Loucy (cell line): ENCODE measurements around the gene NARS2.

Experiments used
- H2AFZ ChIP-seq: fragments of 200-600 bp; sonication (generic); 2 replicates; pipeline ENCODE4 v1.6.0; 2016; ENCODE audit warnings: antibody characterized with exemption, mild to moderate bottlenecking, low read length, moderate library complexity
- H3F3A ChIP-seq: fragments of 200-600 bp; 2 replicates; pipeline ENCODE4 v1.6.0; 2016; ENCODE audit warnings: antibody characterized with exemption, low read depth, mild to moderate bottlenecking
- H3K27me3 ChIP-seq: fragments of 200-600 bp; sonication (generic); 2 replicates; pipeline ENCODE4 v1.6.1; 2014; ENCODE audit warnings: low read length, mild to moderate bottlenecking; ENCODE audit not compliant: insufficient read depth, poor library complexity, severe bottlenecking
- H3K36me3 ChIP-seq: fragments of 200-600 bp; sonication (generic); 2 replicates; pipeline ENCODE4 v1.6.1; 2016; ENCODE audit warnings: low read length; ENCODE audit not compliant: insufficient read depth
- H3K4me1 ChIP-seq: fragments of 200-600 bp; sonication (generic); 2 replicates; pipeline ENCODE4 v1.5.1; 2014; ENCODE audit warnings: low read length, mild to moderate bottlenecking; ENCODE audit not compliant: insufficient read depth, poor library complexity, severe bottlenecking
- H3K4me2 ChIP-seq: fragments of 200-600 bp; sonication (generic); 2 replicates; pipeline ENCODE4 v1.6.0; 2014; ENCODE audit warnings: antibody characterized with exemption, low read length, low read depth, mild to moderate bottlenecking; ENCODE audit not compliant: poor library complexity, severe bottlenecking
- H3K4me3 ChIP-seq: fragments of 200-600 bp; sonication (generic); 2 replicates; pipeline ENCODE4 v1.5.1; 2014; ENCODE audit warnings: low read length, mild to moderate bottlenecking, mixed read lengths; ENCODE audit not compliant: poor library complexity, severe bottlenecking
- H3K79me2 ChIP-seq: fragments of 200-600 bp; sonication (generic); 2 replicates; pipeline ENCODE4 v1.6.1; 2014; ENCODE audit warnings: low read length; ENCODE audit not compliant: insufficient read depth
- H3K9ac ChIP-seq: fragments of 200-600 bp; sonication (generic); 2 replicates; pipeline ENCODE4 v1.6.0; 2014; ENCODE audit warnings: mild to moderate bottlenecking, low read depth, low read length, moderate library complexity; ENCODE audit not compliant: poor library complexity, severe bottlenecking
- H3K9me2 ChIP-seq: fragments of 200-600 bp; sonication (generic); replicated peaks from 2 replicates; pipeline ENCODE4 v1.6.1; 2016; ENCODE audit warnings: low read depth, low read length, mixed read lengths
- H3K9me3 ChIP-seq: fragments of 200-600 bp; sonication (generic); 2 replicates; pipeline ENCODE4 v1.6.1; 2014; ENCODE audit warnings: mild to moderate bottlenecking, antibody characterized with exemption, low read length, low read depth; ENCODE audit not compliant: insufficient read depth
- H4K20me1 ChIP-seq: fragments of 200-600 bp; sonication (generic); 2 replicates; pipeline ENCODE4 v1.6.0; 2014; ENCODE audit warnings: antibody characterized with exemption, low read length, mild to moderate bottlenecking; ENCODE audit not compliant: insufficient read depth, poor library complexity, severe bottlenecking
- CTCF ChIP-seq: fragments of 200-600 bp; sonication (generic); conservative IDR thresholded peaks from 2 replicates; pipeline ENCODE4 v1.5.1; 2014; ENCODE audit warnings: mild to moderate bottlenecking, antibody characterized with exemption, low read length
- EZH2phosphoT487 ChIP-seq: fragments of 200-600 bp; IDR thresholded peaks from 2 replicates; pipeline ENCODE4 v1.6.1; 2018; ENCODE audit warnings: antibody characterized with exemption, mild to moderate bottlenecking, moderate library complexity, borderline replicate concordance

Gene NARS2

GRCh38 chr11:78535920-78536319 lies 38.7 kb downstream of the NARS2 start:
- Histone ChIP-seq H3K27me3 (no peaks in the 10 kb centered on the region), H3K79me2 (no peaks in the 10 kb centered on the region), H3K4me2 (no peak overlapping the region), H2AFZ (no peak overlapping the region), H3K9ac (no peak overlapping the region), H3K9me3 (no peaks in the 10 kb centered on the region), H3K9me2 (no peaks in the 10 kb centered on the region), H3K4me3 (no peak overlapping the region), H3K4me1 (no peaks in the 10 kb centered on the region), H3K36me3 (peaks cover 17% of the 10 kb centered on the region), H3F3A (no peaks in the 10 kb centered on the region), H4K20me1 (no peaks in the 10 kb centered on the region)
- no peak for TF ChIP-seq EZH2phosphoT487
- no peak for TF ChIP-seq CTCF

GRCh38 chr11:78535027-78535426 lies 39.6 kb downstream of the NARS2 start:
- no peaks in the 10 kb centered on the region for H4K20me1 ChIP-seq
- no peaks in the 10 kb centered on the region for H3F3A ChIP-seq
- no peaks in the 10 kb centered on the region for H3K27me3 ChIP-seq
- no peak overlapping the region for H2AFZ ChIP-seq
- no peaks in the 10 kb centered on the region for H3K9me3 ChIP-seq
- TF ChIP-seq CTCF (no peak), EZH2phosphoT487 (no peak)
- no peaks in the 10 kb centered on the region for H3K4me1 ChIP-seq
- no peaks in the 10 kb centered on the region for H3K9me2 ChIP-seq
- H3K4me3 ChIP-seq: no peak overlapping the region
- no peak overlapping the region for H3K4me2 ChIP-seq
- peaks cover 17% of the 10 kb centered on the region for H3K36me3 ChIP-seq
- H3K9ac ChIP-seq: no peak overlapping the region
- H3K79me2 ChIP-seq: no peaks in the 10 kb centered on the region

GRCh38 chr11:78533399-78533798 lies 41.3 kb downstream of the NARS2 start:
- Histone ChIP-seq H3K36me3 (peaks cover 20% of the 10 kb centered on the region), H3K9me2 (no peaks in the 10 kb centered on the region), H3K4me2 (no peak overlapping the region), H3K27me3 (no peaks in the 10 kb centered on the region), H3K4me1 (no peaks in the 10 kb centered on the region), H2AFZ (no peak overlapping the region), H3K4me3 (no peak overlapping the region), H3K9ac (no peak overlapping the region), H3F3A (no peaks in the 10 kb centered on the region), H3K79me2 (no peaks in the 10 kb centered on the region), H4K20me1 (no peaks in the 10 kb centered on the region), H3K9me3 (no peaks in the 10 kb centered on the region)
- no peak for TF ChIP-seq EZH2phosphoT487
- TF ChIP-seq CTCF: no peak
